Activated naive CD8-positive, alpha-beta T cell (primary cell): Measurements from ENCODE around the gene ADAM12.

Source experiments
- H3K27ac Mint-ChIP-seq: one replicate; pipeline ENCODE4 v1.8.0; 2021; ENCODE audit warnings: mixed read lengths
- H3K27me3 Mint-ChIP-seq: one replicate; pipeline ENCODE4 v1.8.0; 2021; ENCODE audit warnings: mixed read lengths
- H3K36me3 Mint-ChIP-seq: one replicate; pipeline ENCODE4 v1.8.0; 2021; ENCODE audit warnings: mixed read lengths
- H3K4me1 Mint-ChIP-seq: one replicate; pipeline ENCODE4 v1.8.0; 2021; ENCODE audit warnings: low read depth, mixed read lengths
- H3K4me3 Mint-ChIP-seq: one replicate; pipeline ENCODE4 v1.8.0; 2021; ENCODE audit warnings: mild to moderate bottlenecking, mixed read lengths
- H3K9me3 Mint-ChIP-seq: one replicate; pipeline ENCODE4 v1.8.0; 2021; ENCODE audit warnings: low read depth, mixed read lengths

Gene ADAM12

DNA sequence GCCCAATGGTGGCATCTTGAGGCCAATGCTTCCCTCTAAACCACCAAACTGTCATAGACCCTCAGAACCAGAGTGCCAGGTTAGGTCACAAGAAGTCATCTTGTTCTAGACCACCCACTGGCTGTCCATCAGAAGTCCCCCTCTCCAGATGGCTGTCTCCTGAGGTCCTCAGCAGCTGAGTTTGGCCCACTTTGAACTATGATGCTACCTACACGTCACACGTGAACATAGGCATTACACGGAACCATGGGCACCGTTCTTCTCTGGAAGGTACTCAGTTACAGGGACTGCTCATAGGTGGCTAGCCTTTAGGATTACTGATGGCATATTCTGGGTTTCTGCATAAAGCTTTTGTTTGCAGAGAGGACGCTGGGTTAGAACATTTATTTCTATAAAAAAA, 166.4 kb downstream of the ADAM12 start:
- Mint-ChIP-seq H3K4me1 (no peaks in the 10 kb centered on the region), H3K4me3 (no peak overlapping the region), H3K27ac (no peak overlapping the region), H3K9me3 (no peaks in the 10 kb centered on the region), H3K27me3 (no peaks in the 10 kb centered on the region), H3K36me3 (no peaks in the 10 kb centered on the region)

DNA sequence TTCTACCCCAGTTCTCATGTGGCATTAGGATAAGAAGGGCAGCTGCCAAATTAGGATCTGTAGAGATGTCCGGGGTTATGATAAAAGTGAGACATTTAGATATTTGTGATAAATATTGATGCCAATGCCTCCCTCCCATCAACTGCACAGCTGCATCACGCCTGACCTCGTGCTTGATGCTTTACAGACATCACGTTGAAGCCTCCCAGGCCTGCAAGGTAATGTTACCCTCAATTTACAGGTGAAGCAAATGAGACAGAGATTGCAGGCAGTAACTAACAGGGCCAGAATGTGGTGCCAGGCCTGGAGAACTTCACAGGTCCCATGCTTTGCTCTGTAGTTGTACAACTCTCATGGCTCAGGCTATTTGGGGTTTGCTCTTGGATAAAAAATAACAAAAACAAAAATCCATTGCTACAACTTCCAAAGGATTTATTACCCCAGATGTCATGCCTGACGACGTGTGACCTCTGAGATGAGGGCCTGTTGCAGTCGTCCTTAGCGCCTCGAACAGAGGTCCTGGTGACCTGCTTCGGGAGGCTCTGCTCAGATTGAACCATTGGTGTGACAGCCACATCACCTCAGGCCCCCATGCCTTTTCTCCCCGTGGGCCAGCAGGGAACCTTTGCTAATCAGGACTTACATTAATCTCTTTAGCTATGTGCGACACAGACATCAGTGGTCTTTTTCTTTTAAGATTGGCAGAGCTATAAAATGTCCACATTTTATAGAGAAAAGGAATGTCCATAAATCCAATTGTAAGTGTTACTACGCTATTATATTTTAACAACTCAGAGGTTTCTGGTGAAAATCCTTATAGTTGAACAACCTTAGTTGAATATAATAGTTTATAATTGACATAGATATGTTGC, 169.3 kb downstream of the ADAM12 start:
- no peaks in the 10 kb centered on the region for H3K36me3 Mint-ChIP-seq
- no peaks in the 10 kb centered on the region for H3K27me3 Mint-ChIP-seq
- H3K27ac Mint-ChIP-seq: no peak overlapping the region
- no peaks in the 10 kb centered on the region for H3K9me3 Mint-ChIP-seq
- no peaks in the 10 kb centered on the region for H3K4me1 Mint-ChIP-seq
- no peak overlapping the region for H3K4me3 Mint-ChIP-seq

DNA sequence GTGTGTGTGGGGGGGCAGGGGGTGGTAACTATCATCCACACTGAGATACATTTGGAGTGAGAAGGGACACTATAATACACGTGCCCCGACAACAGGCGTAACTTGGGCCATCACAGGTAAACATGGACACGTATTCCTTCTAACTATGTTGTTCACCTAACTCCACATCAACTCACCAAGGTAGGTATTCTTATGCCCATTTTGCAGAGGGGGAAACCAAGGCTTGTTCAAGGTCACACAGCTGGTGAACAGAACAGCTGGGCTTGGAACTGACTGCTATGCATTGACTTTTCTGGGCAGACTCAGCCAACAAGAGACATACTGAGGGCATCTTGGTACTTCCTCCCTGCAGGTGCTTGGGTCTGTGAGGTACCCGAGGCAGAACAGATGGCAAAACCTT, 170.1 kb downstream of the ADAM12 start:
- H3K4me3 Mint-ChIP-seq: no peak overlapping the region
- H3K27me3 Mint-ChIP-seq: no peaks in the 10 kb centered on the region
- no peaks in the 10 kb centered on the region for H3K9me3 Mint-ChIP-seq
- no peak overlapping the region for H3K27ac Mint-ChIP-seq
- no peaks in the 10 kb centered on the region for H3K4me1 Mint-ChIP-seq
- H3K36me3 Mint-ChIP-seq: no peaks in the 10 kb centered on the region

DNA sequence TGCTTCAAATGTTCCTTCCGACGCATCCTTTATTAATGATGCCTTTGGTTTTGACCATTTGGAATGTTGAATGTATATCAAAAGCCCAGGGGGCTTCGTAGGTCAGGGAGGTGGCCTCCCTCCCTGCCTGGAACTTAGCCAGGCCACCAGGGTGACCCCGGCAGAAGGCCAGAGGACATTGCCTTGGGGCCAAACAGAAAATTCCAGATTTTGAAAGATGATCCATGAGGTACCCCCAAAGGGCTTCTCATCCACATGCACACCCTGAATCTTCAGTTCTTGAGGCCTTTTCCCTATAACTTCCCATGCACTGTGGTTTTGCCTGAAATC, 171.7 kb downstream of the ADAM12 start:
- H3K27me3 Mint-ChIP-seq: peaks cover 2% of the 10 kb centered on the region
- no peak overlapping the region for H3K27ac Mint-ChIP-seq
- H3K9me3 Mint-ChIP-seq: no peaks in the 10 kb centered on the region
- no peaks in the 10 kb centered on the region for H3K4me1 Mint-ChIP-seq
- no peaks in the 10 kb centered on the region for H3K36me3 Mint-ChIP-seq
- no peak overlapping the region for H3K4me3 Mint-ChIP-seq

DNA sequence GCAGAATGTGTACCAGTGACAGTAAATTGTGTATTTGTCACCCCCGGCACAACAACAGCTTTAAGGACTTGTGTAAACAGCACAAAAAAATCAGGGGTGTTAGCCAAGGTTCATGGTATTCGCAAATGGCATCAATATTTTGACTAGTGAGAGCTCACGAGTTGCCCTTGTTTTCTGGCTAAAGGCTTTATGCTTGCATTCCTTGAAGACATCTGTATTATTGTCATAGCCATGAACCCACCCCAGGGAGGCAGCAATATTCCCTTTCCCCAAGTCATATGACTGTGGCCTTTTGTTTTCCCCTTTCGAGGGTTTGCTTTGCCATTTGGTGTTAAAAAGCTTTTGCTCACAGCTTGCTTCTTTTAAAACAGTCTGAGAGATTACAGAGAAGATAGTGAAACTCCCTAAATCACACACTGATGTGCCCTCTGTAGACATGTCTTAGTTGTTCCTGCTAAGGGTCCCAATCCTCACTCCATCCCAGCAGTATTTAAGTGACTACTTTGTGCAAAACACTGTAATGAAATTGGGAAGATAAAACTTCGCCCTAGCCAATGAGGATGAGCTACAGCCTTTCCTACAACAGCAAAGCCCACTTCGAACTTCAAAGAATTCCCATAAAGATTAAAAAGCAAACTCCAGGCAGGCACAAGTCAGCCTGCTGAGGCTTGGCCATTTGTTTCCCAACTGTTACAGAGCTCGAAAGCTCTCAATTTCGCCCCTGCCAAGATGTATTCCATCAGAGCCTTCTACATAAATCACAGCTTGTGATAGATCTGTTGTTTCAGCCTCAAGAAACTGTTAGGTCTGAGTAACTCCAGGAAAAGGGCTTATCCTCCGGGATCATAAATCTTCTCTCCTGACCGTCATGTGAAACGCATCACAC, 172.3 kb downstream of the ADAM12 start:
- H3K27ac Mint-ChIP-seq: no peak overlapping the region
- H3K27me3 Mint-ChIP-seq: peaks cover 2% of the 10 kb centered on the region
- no peak overlapping the region for H3K4me3 Mint-ChIP-seq
- no peaks in the 10 kb centered on the region for H3K4me1 Mint-ChIP-seq
- no peaks in the 10 kb centered on the region for H3K9me3 Mint-ChIP-seq
- no peaks in the 10 kb centered on the region for H3K36me3 Mint-ChIP-seq

DNA sequence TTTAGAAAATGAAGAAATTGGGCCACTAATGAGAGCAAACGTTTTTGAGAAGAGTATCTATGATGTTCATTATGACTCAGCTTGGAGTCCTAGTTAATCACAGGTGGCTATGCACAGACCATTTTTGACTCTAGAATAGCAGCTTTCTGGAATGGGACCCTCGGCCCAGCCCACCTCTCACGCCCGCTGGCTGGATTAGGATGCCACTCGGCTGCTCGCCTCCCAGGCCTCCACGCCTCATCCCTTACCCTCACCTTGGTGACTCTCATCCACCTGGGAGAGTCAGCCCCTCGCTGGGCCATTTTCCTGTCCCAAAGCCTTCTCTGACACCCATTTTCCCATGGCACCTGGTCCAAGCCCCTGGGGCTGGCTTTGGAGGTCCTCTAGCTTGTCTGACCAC, 173.6 kb downstream of the ADAM12 start:
- Mint-ChIP-seq H3K27ac (no peak overlapping the region), H3K27me3 (peaks cover 2% of the 10 kb centered on the region), H3K4me1 (no peaks in the 10 kb centered on the region), H3K4me3 (no peak overlapping the region), H3K9me3 (no peaks in the 10 kb centered on the region), H3K36me3 (no peaks in the 10 kb centered on the region)

DNA sequence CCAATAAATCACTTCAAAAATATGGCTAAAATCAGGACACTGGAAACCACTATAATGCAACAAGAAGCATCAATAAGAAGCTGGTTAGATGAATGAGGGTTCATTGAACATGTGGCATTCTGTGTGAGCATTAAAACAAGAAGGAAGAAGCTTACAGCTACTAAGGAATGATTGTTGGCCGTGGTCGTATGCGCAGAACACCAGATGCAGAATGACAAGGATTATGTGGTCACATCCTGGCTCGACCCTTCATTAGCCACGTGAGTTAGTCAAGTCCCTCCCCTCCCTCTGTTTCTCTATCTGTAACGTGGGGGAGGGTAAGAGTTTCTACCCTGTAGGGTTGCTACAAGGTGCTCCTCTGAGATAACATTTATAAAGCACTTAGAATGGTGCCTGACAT, 174.3 kb downstream of the ADAM12 start:
- no peaks in the 10 kb centered on the region for H3K9me3 Mint-ChIP-seq
- H3K27me3 Mint-ChIP-seq: peaks cover 2% of the 10 kb centered on the region
- no peak overlapping the region for H3K4me3 Mint-ChIP-seq
- H3K27ac Mint-ChIP-seq: no peak overlapping the region
- no peaks in the 10 kb centered on the region for H3K4me1 Mint-ChIP-seq
- H3K36me3 Mint-ChIP-seq: no peaks in the 10 kb centered on the region

DNA sequence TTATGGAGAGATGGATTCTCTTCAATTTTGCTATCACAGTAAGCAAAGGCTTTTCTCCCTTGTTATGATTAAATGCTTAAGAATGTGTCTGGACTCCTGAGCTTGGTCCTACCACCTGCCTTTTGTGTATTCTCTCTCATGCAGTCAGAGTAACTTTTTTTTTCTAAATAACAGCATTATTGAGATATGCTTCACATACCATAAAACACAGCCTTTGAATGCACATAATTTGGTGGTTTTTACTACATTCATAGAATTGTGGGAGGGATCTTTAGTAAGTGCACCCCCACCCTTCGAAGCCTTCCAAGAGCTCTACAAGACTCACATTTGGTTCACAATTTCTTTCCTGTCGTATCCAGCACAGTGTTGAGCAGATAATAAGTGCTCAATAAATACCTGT, 175.5 kb downstream of the ADAM12 start:
- H3K9me3 Mint-ChIP-seq: no peaks in the 10 kb centered on the region
- H3K27ac Mint-ChIP-seq: no peak overlapping the region
- no peak overlapping the region for H3K4me3 Mint-ChIP-seq
- H3K27me3 Mint-ChIP-seq: peaks cover 2% of the 10 kb centered on the region
- H3K4me1 Mint-ChIP-seq: no peaks in the 10 kb centered on the region
- no peaks in the 10 kb centered on the region for H3K36me3 Mint-ChIP-seq

DNA sequence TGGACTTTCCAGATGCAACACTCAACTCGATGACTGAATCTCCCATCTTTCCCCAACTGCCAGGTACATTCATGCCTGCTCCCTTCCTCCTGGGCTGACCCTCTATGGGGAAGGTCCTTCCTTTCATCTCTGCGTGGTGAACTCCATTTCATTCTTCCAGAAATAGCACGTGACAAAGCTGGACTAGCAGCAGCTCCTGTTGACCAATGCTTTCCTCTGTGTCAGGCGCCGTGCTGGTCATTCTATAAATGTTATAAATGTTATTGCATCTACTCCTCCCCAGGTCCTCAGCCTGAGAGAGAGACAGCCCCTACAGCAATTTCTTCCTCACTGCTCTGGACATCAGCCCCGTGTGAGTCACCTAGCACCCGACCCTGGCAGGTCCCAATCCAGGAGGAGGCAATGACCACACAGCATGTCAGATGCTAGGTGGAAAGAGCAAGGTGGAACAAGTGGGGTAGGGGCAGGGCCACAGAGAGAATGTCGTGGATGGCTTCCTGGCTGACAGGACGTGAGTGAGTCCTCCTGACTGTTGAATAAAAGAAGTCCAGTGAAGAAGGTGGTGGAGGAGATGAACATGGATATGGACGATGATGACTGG, 178.1 kb downstream of the ADAM12 start:
- Mint-ChIP-seq H3K4me3 (no peak overlapping the region), H3K27ac (no peak overlapping the region), H3K36me3 (no peaks in the 10 kb centered on the region), H3K27me3 (peaks cover 2% of the 10 kb centered on the region), H3K9me3 (no peaks in the 10 kb centered on the region), H3K4me1 (no peaks in the 10 kb centered on the region)

DNA sequence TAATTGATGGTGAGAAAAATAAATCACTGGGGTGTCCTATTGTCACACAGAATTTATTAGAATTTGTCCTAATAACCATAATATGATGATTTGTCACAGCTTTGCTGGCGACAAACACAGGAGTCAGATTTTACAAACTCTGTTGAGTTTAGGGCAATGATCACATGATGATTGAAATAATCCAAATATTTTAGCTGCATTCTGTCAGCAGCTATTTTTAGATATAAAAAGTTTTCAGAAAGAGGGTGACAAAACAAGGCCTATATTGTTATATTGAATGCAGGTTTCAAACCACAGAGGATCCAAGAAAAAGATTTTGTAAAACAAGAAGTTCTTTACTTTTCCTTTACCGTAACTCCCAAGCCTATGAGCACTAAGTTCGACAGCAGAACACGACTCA, 178.8 kb downstream of the ADAM12 start:
- no peaks in the 10 kb centered on the region for H3K9me3 Mint-ChIP-seq
- H3K4me3 Mint-ChIP-seq: no peak overlapping the region
- no peak overlapping the region for H3K27ac Mint-ChIP-seq
- no peaks in the 10 kb centered on the region for H3K4me1 Mint-ChIP-seq
- H3K27me3 Mint-ChIP-seq: peaks cover 2% of the 10 kb centered on the region
- H3K36me3 Mint-ChIP-seq: no peaks in the 10 kb centered on the region

DNA sequence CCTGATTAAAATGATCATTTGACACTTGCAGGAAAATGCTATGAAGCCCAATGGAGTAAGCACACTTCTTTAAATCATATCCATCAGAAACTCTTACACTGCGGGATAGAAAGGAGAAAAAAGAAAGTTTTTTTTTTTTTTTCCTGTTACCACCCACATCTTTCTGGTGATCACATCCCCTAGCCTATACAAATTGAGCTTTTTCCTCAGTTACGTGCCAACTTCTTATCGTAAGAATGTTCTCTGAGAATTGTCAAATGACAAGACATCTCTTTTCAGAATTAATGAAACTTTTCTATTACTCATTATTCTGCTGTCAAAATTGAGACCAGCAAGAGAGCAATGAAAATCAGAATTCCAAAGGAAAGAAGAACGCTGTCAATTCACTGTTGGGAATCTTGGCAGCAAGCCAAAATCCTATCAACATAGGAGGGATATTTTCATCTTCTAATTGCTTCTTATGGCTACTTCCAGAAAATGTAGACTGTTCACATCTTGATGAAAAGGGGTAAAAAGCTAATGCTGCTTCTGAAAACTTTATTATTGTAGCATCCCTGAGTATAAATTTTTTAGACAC, 179.5 kb downstream of the ADAM12 start:
- no peak overlapping the region for H3K27ac Mint-ChIP-seq

DNA sequence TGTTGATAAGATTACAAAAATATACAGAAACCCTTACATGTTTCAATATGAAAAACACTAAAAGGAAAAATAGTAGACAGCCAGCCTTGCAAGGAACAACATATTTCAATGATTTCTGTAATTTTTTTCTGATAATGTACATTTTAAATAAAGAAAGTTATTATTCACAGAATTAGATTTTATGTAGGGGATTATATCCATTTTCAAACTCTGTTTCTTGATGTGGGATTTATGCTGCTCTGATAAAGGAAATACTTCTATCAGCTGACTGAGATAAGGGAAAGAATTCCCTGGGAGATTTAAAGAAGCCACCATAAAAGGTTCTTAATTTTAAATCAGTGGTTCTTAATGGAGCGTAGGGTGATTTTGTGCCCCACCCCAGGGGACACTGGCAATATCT, 180.4 kb downstream of the ADAM12 start:
- Mint-ChIP-seq H3K27ac (no peak overlapping the region), H3K4me1 (no peaks in the 10 kb centered on the region), H3K36me3 (no peaks in the 10 kb centered on the region), H3K27me3 (peaks cover under 1% of the 10 kb centered on the region), H3K4me3 (no peak overlapping the region), H3K9me3 (no peaks in the 10 kb centered on the region)

More for the DNA sequence above, 179.5 kb downstream of the ADAM12 start:
- Mint-ChIP-seq H3K4me3 (no peak overlapping the region), H3K27me3 (peaks cover 2% of the 10 kb centered on the region), H3K9me3 (no peaks in the 10 kb centered on the region), H3K4me1 (no peaks in the 10 kb centered on the region), H3K36me3 (no peaks in the 10 kb centered on the region)

DNA sequence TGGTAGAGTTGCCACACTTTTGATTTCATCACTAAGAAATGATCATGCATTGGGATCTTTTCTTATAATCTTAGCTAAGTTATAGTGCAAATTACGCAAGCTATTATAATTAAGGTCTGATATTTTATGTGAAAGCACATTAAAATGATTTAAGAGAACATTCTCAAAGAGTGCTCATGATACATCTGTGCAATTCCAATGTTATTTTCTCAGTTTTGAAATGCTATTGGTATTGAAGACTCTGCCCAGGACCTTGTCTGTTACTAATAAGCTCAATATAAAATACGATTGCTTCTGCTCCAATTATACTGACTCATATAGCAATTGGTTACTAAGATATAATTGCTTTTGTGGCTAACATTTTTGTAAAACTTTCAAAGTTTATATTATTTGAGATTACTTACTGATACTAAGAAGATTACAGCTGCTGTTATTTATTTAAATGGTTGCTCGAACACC, 180.9 kb downstream of the ADAM12 start:
- H3K27me3 Mint-ChIP-seq: no peaks in the 10 kb centered on the region
- no peak overlapping the region for H3K27ac Mint-ChIP-seq
- H3K4me1 Mint-ChIP-seq: no peaks in the 10 kb centered on the region
- no peak overlapping the region for H3K4me3 Mint-ChIP-seq
- H3K9me3 Mint-ChIP-seq: no peaks in the 10 kb centered on the region
- H3K36me3 Mint-ChIP-seq: no peaks in the 10 kb centered on the region

DNA sequence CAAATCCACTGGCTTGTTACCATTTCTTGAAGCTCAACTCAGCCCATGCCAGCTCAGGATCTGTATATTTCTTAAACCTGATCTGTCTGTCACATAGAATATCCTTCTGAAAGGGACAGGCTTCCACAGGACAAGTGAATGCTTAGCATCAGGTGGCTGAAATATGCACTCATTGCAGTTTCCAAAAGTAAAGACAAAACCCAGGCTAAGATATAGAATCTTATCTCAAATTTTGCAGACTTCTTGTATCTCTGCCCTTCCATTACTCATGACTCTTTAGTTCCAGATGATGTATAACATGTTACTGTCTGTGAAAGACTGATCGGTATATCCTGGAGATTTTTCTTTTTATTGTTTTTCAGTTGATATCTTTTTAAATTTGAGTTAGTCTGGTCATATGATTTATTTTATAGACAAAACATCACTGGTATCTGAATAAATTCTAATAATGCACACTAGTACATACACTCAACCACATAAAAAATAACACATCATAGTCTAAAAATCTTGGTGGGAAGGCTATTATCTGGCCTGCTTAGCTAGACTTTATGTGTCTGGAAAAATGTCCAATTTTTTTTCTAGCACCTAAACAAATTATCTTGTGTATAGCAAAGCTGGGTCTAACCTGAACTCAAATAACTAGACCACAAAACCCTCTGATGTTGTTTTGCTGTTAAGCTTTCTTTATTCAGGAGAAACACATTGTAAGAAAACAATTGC, 182.6 kb downstream of the ADAM12 start:
- H3K27ac Mint-ChIP-seq: no peak overlapping the region
- no peak overlapping the region for H3K4me3 Mint-ChIP-seq

More for the DNA sequence above, 182.6 kb downstream of the ADAM12 start:
- Mint-ChIP-seq H3K27me3 (no peaks in the 10 kb centered on the region), H3K36me3 (no peaks in the 10 kb centered on the region), H3K4me1 (no peaks in the 10 kb centered on the region), H3K9me3 (no peaks in the 10 kb centered on the region)
